ENCODE measurements around the gene RIN3. TPM values are rescaled to one million over a fixed set of nuclear protein-coding genes. Genes with fewer than 3 reads are reported as not detected.

RIN3 gene
- total RNA-seq, 1 experiment from 2014 or later, result 4.8 TPM

- Histone ChIP-seq H3K9me2 (replicated peaks; ENCODE audit: low read length) (no peaks in the 10 kb centered on the region), H3K36me3 (ENCODE audit: low read depth, low read length) (no peaks in the 10 kb centered on the region), H3K79me2 (ENCODE audit: low read length) (no peaks in the 10 kb centered on the region), H3K4me3 (ENCODE audit: low read length) (no peak overlapping the region), H3K27ac (ENCODE audit: low read length) (no peak overlapping the region), H3K27me3 (ENCODE audit: low read length) (no peaks in the 10 kb centered on the region), H2AFZ (ENCODE audit: low read length) (no peak overlapping the region), H4K20me1 (ENCODE audit: low read length) (no peaks in the 10 kb centered on the region), H3K9ac (ENCODE audit: low read length) (no peak overlapping the region), H3F3A (ENCODE audit: low read length, unreplicated experiment) (no peaks in the 10 kb centered on the region), H3K9me3 (ENCODE audit: low read length) (no peaks in the 10 kb centered on the region), H3K4me1 (ENCODE audit: insufficient read depth, low read length) (peaks cover 27% of the 10 kb centered on the region), H3K4me2 (ENCODE audit: low read length) (no peak overlapping the region)
- no peak for DNase-seq
- TF ChIP-seq, protein P1, sequence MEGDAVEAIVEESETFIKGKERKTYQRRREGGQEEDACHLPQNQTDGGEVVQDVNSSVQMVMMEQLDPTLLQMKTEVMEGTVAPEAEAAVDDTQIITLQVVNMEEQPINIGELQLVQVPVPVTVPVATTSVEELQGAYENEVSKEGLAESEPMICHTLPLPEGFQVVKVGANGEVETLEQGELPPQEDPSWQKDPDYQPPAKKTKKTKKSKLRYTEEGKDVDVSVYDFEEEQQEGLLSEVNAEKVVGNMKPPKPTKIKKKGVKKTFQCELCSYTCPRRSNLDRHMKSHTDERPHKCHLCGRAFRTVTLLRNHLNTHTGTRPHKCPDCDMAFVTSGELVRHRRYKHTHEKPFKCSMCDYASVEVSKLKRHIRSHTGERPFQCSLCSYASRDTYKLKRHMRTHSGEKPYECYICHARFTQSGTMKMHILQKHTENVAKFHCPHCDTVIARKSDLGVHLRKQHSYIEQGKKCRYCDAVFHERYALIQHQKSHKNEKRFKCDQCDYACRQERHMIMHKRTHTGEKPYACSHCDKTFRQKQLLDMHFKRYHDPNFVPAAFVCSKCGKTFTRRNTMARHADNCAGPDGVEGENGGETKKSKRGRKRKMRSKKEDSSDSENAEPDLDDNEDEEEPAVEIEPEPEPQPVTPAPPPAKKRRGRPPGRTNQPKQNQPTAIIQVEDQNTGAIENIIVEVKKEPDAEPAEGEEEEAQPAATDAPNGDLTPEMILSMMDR (conservative IDR thresholded peaks at IDR 0.05; ENCODE audit: low read depth, low read length), result no peak
- TF ChIP-seq EZH2 (IDR thresholded peaks at IDR 0.05; ENCODE audit: low read length, unreplicated experiment), result no peak
- no peak for TF ChIP-seq EZH2phosphoT487 (IDR thresholded peaks at IDR 0.05; ENCODE audit: borderline replicate concordance, low read length)
- POLR2A ChIA-PET (ENCODE audit: unreplicated experiment), result no interaction called here
- no peak for ATAC-seq
- CTCF ChIA-PET, result no interaction called here
- intact Hi-C loops (cut with micrococcal nuclease), result loop anchor here (5.0 to 10.0 kb wide), 2 partner anchors 184 to 464 kb away; no protein-coding TSS in a partner anchor
- no TSS peak for BruUV-seq (replicated peaks)
Measured at GRCh38 chr14:92601131-92601710, 87.6 kb downstream of the RIN3 start.

GRCh38 chr14:92601757-92602417 is 88.3 kb downstream of the RIN3 start:
- no peaks in the 10 kb centered on the region for H4K20me1 ChIP-seq (ENCODE audit: low read length)
- no peak overlapping the region for H3K27ac ChIP-seq (ENCODE audit: low read length)
- no peaks in the 10 kb centered on the region for H3K9me2 ChIP-seq (replicated peaks; ENCODE audit: low read length)
- H3K27me3 ChIP-seq (ENCODE audit: low read length), result no peaks in the 10 kb centered on the region
- ChIA-PET CTCF (no interaction called here), POLR2A (ENCODE audit: unreplicated experiment) (interaction anchor here (0.6 kb wide), 1 partner anchor 131 kb away, joined by 3 read pairs; no protein-coding TSS in a partner anchor)
- H3K4me3 ChIP-seq (ENCODE audit: low read length), result no peak overlapping the region
- TF ChIP-seq, protein P1 (conservative IDR thresholded peaks at IDR 0.05; ENCODE audit: low read depth, low read length), result no peak
- TF ChIP-seq EZH2phosphoT487 (IDR thresholded peaks at IDR 0.05; ENCODE audit: borderline replicate concordance, low read length) (no peak), EZH2 (IDR thresholded peaks at IDR 0.05; ENCODE audit: low read length, unreplicated experiment) (no peak)
- no peaks in the 10 kb centered on the region for H3K9me3 ChIP-seq (ENCODE audit: low read length)
- H3K9ac ChIP-seq (ENCODE audit: low read length), result no peak overlapping the region
- intact Hi-C loops (cut with micrococcal nuclease), result loop anchor here (5.0 to 10.0 kb wide), 2 partner anchors 183 to 465 kb away; no protein-coding TSS in a partner anchor
- ATAC-seq, result no peak
- H3K4me2 ChIP-seq (ENCODE audit: low read length), result no peak overlapping the region
- no peaks in the 10 kb centered on the region for H3K36me3 ChIP-seq (ENCODE audit: low read depth, low read length)
- BruUV-seq (replicated peaks), result no TSS peak
- no peak for DNase-seq
- no peaks in the 10 kb centered on the region for H3K79me2 ChIP-seq (ENCODE audit: low read length)
- H3F3A ChIP-seq (ENCODE audit: low read length, unreplicated experiment), result peaks cover 3% of the 10 kb centered on the region
- H2AFZ ChIP-seq (ENCODE audit: low read length), result no peak overlapping the region
- H3K4me1 ChIP-seq (ENCODE audit: insufficient read depth, low read length), result peaks cover 34% of the 10 kb centered on the region

All from PC-3 (cell line).